HEK293 (cell line): Measurements from ENCODE around the gene KIF14.

Experiments used
- CTCF ChIA-PET: fragments of 350-600 bp; formaldehyde crosslinking; extraction: SDS; loops from one replicate; lab custom pipeline; 2021; ENCODE audit warnings: antibody characterized with exemption; lab: Yijun Ruan, JAX
- POLR2A ChIA-PET: fragments of 300-600 bp; formaldehyde crosslinking; extraction: SDS; loops from one replicate; lab custom pipeline; 2020; ENCODE audit warnings: antibody characterized with exemption, inconsistent platforms; lab: Yijun Ruan, JAX
- H3K27ac ChIP-seq: fragments of 200-500 bp; sonication (Bioruptor generic); 2 replicates; pipeline ENCODE4 v1.5.1; 2014; ENCODE audit warnings: low read depth, low read length, control low read depth, inconsistent platforms; ENCODE audit errors: extremely low read depth
- H3K36me3 ChIP-seq, 2 experiments: fragments of 200-500 bp in 1 of 2; sonication (Bioruptor generic) in 1 of 2; 1 replicate in 1 of 2; 2 replicates in 1 of 2; pipeline ENCODE4 v1.5.1; 2014 to 2017; ENCODE audit warnings: inconsistent platforms in 2 of 2, low read length in 2 of 2; ENCODE audit not compliant: control insufficient read depth in 2 of 2, insufficient read depth in 1 of 2
- H3K4me1 ChIP-seq: fragments of 200-500 bp; sonication (Bioruptor generic); 2 replicates; pipeline ENCODE4 v1.5.1; 2014; ENCODE audit warnings: mild to moderate bottlenecking, low read length, inconsistent platforms; ENCODE audit not compliant: control insufficient read depth, insufficient read depth
- H3K4me3 ChIP-seq: 2 replicates; pipeline ENCODE4 v1.5.1; 2011; ENCODE audit warnings: low read depth, mild to moderate bottlenecking, control low read depth, low read length, moderate library complexity
- H3K9me3 ChIP-seq: fragments of 200-500 bp; sonication (Bioruptor generic); 2 replicates; pipeline ENCODE4 v1.5.1; 2014; ENCODE audit warnings: low read depth, low read length, inconsistent platforms; ENCODE audit not compliant: control insufficient read depth, insufficient read depth
- ELK4 ChIP-seq: IDR thresholded peaks from 2 replicates; pipeline ENCODE4 v1.6.1; 2011; ENCODE audit warnings: mild to moderate bottlenecking, low read depth, low read length, borderline replicate concordance
- HOXA7 ChIP-seq: sonication (generic); formaldehyde crosslinking; IDR thresholded peaks from 2 replicates; pipeline ENCODE4 v1.8.1; 2022; ENCODE audit warnings: missing genetic modification reagents, borderline replicate concordance
- PRDM10 ChIP-seq: fragments of 450-650 bp; formaldehyde crosslinking; IDR thresholded peaks from 2 replicates; pipeline ENCODE4 v1.5.1; 2016; ENCODE audit warnings: missing biosample characterization, missing genetic modification characterization
- REST ChIP-seq: fragments of 450-650 bp; formaldehyde crosslinking; IDR thresholded peaks from 2 replicates; pipeline ENCODE4 v1.5.1; 2016; ENCODE audit warnings: missing biosample characterization, missing genetic modification characterization
- ZBTB20 ChIP-seq: fragments of 450-650 bp; formaldehyde crosslinking; IDR thresholded peaks from 2 replicates; pipeline ENCODE4 v1.5.1; 2016; ENCODE audit warnings: missing biosample characterization, missing genetic modification characterization
- ZNF121 ChIP-seq: fragments of 450-650 bp; formaldehyde crosslinking; IDR thresholded peaks from 2 replicates; pipeline ENCODE4 v1.5.1; 2016; ENCODE audit warnings: missing biosample characterization, missing genetic modification characterization
- ZNF140 ChIP-seq: fragments of 450-650 bp; formaldehyde crosslinking; IDR thresholded peaks from 2 replicates; pipeline ENCODE4 v1.5.1; 2016; ENCODE audit warnings: missing biosample characterization, missing genetic modification characterization
- ZNF148 ChIP-seq: fragments of 450-650 bp; formaldehyde crosslinking; IDR thresholded peaks from 2 replicates; pipeline ENCODE4 v1.5.0; 2017; ENCODE audit warnings: missing biosample characterization, missing genetic modification characterization, borderline replicate concordance
- ZNF16 ChIP-seq: fragments of 450-650 bp; formaldehyde crosslinking; IDR thresholded peaks from 2 replicates; pipeline ENCODE4 v1.5.1; 2016; ENCODE audit warnings: low read depth, missing biosample characterization, missing genetic modification characterization
- ZNF175 ChIP-seq: fragments of 450-650 bp; formaldehyde crosslinking; IDR thresholded peaks from 2 replicates; pipeline ENCODE4 v1.5.1; 2016; ENCODE audit warnings: missing biosample characterization, missing genetic modification characterization
- ZNF18 ChIP-seq: fragments of 450-650 bp; formaldehyde crosslinking; IDR thresholded peaks from 2 replicates; pipeline ENCODE4 v1.5.1; 2016; ENCODE audit warnings: missing biosample characterization, missing genetic modification characterization
- ZNF239 ChIP-seq: fragments of 450-650 bp; formaldehyde crosslinking; IDR thresholded peaks from 2 replicates; pipeline ENCODE4 v1.5.1; 2016; ENCODE audit warnings: missing biosample characterization, missing genetic modification characterization
- ZNF449 ChIP-seq: fragments of 450-650 bp; formaldehyde crosslinking; IDR thresholded peaks from 2 replicates; pipeline ENCODE4 v1.5.1; 2017; ENCODE audit warnings: missing biosample characterization, mild to moderate bottlenecking, missing genetic modification characterization, moderate library complexity
- ZNF624 ChIP-seq: fragments of 450-650 bp; formaldehyde crosslinking; IDR thresholded peaks from 2 replicates; pipeline ENCODE4 v1.5.1; 2017; ENCODE audit warnings: missing biosample characterization, missing genetic modification characterization
- ZNF629 ChIP-seq: fragments of 450-650 bp; formaldehyde crosslinking; IDR thresholded peaks from 2 replicates; pipeline ENCODE4 v1.5.1; 2017; ENCODE audit warnings: missing biosample characterization, missing genetic modification characterization
- ZNF704 ChIP-seq: fragments of 450-650 bp; formaldehyde crosslinking; IDR thresholded peaks from 2 replicates; pipeline ENCODE4 v1.5.1; 2016; ENCODE audit warnings: missing biosample characterization, missing genetic modification characterization
- ZNF768 ChIP-seq: fragments of 450-650 bp; formaldehyde crosslinking; IDR thresholded peaks from 2 replicates; pipeline ENCODE4 v1.5.1; 2018; ENCODE audit warnings: missing biosample characterization, mild to moderate bottlenecking, missing genetic modification characterization

The KIF14 gene

GRCh38 chr1:200524092-200524491, 96.5 kb downstream of the KIF14 start (continued):
- TF ChIP-seq ZNF16 (tag by site-specific recombination) = no peak
- TF ChIP-seq ZNF629 (tag by site-specific recombination) = no peak

- Histone ChIP-seq H3K36me3 (no peaks in the 10 kb centered on the region), H3K9me3 (no peaks in the 10 kb centered on the region), H3K4me1 (no peaks in the 10 kb centered on the region), H3K4me3 (no peak overlapping the region), H3K27ac (no peak overlapping the region)
- POLR2A ChIA-PET = no interaction called here
- CTCF ChIA-PET = no interaction called here
- no peak for TF ChIP-seq PRDM10 (tag by site-specific recombination)
- TF ChIP-seq ZNF18 (tag by site-specific recombination) = no peak
- no peak for TF ChIP-seq ZNF704 (tag by site-specific recombination)
- TF ChIP-seq ZNF449 (tag by site-specific recombination) = no peak
- TF ChIP-seq ZNF768 (tag by site-specific recombination) = no peak
- TF ChIP-seq ZNF239 (tag by site-specific recombination) = no peak
- no peak for TF ChIP-seq ZNF16 (tag by site-specific recombination)
- TF ChIP-seq ZNF140 (tag by site-specific recombination) = no peak
- no peak for TF ChIP-seq ZNF148 (tag by site-specific recombination)
- TF ChIP-seq REST (tag by site-specific recombination) = no peak
- TF ChIP-seq ZNF121 (tag by site-specific recombination) = no peak
- TF ChIP-seq ELK4 = no peak
- no peak for TF ChIP-seq HOXA7
- TF ChIP-seq ZNF175 (tag by site-specific recombination) = no peak
- TF ChIP-seq ZNF624 = no peak
- TF ChIP-seq ZBTB20 (tag by site-specific recombination) = no peak
Measured at GRCh38 chr1:200520735-200521134, 99.8 kb downstream of the KIF14 start.
